Heart left ventricle (tissue), 16 donors: Measurements from ENCODE around the gene STAMBP. TPM values are rescaled to one million over a fixed set of nuclear protein-coding genes. Genes with fewer than 3 reads are reported as not detected.

Experiments used
- ATAC-seq, 4 donors: fragments of 200-7000 bp; cut with Tn5 transposase; one replicate each; pipeline ENCODE4 v1.9.1; 2020 to 2022; ENCODE audit warnings: moderate library complexity in 4 of 4, mild to moderate bottlenecking in 3 of 4, moderate number of reproducible peaks in 1 of 4
- DNase-seq, 5 donors: peaks; one replicate each; pipeline ENCODE4 v3.0.0-alpha.2; 2020
- H3K27ac ChIP-seq, 12 donors: fragments of 200-600 bp; sonication (generic) in 4 of 12; one replicate each; pipeline versions ENCODE4 v1.5.0 to v1.8.0; 2016 to 2022; ENCODE audit warnings: mild to moderate bottlenecking in 2 of 12
- H3K27me3 ChIP-seq, 9 donors: fragments of 200-600 bp; sonication (generic) in 2 of 9; one replicate each; pipeline versions ENCODE4 v1.5.1 to v1.8.0; 2016 to 2022; ENCODE audit warnings: mild to moderate bottlenecking in 3 of 9
- H3K36me3 ChIP-seq, 9 donors: fragments of 200-600 bp; sonication (generic) in 2 of 9; one replicate each; pipeline versions ENCODE4 v1.5.0 to v1.8.0; 2018 to 2022; ENCODE audit warnings: mild to moderate bottlenecking in 2 of 9
- H3K4me1 ChIP-seq, 12 donors: fragments of 200-600 bp; sonication (generic) in 4 of 12; one replicate each; pipeline versions ENCODE4 v1.5.0 to v1.8.0; 2016 to 2022; ENCODE audit warnings: mild to moderate bottlenecking in 3 of 12
- H3K4me3 ChIP-seq, 12 donors: fragments of 200-600 bp; sonication (generic) in 4 of 12; one replicate each; pipeline versions ENCODE4 v1.5.0 to v1.8.0; 2017 to 2022; ENCODE audit warnings: mild to moderate bottlenecking in 9 of 12, moderate library complexity in 4 of 12
- H3K9me3 ChIP-seq, 12 donors: fragments of 200-600 bp; sonication (generic) in 4 of 12; one replicate each; pipeline versions ENCODE4 v1.5.0 to v1.8.0; 2016 to 2022; ENCODE audit warnings: mild to moderate bottlenecking in 1 of 12
- POLR2A ChIP-seq, 2 donors: fragments of 450-650 bp; IDR thresholded peaks; one replicate each; pipeline ENCODE4 v1.6.1; 2017; ENCODE audit warnings: antibody characterized with exemption in 2 of 2, mild to moderate bottlenecking in 2 of 2, moderate library complexity in 2 of 2
- WGBS, 4 donors: extraction: QIAGEN DNeasy Blood & Tissue Kit in 2 of 4; methylation state at CpG; one replicate each; pipeline versions ENCODE4 v1.1.5 to v1.1.7; 2013 to 2018; 5-methylcytosine and 5-hydroxymethylcytosine counted together
- intact Hi-C, 10 donors: fragments of 100-400 bp; cut with DNase I; formaldehyde crosslinking; loops; one replicate each; pipeline versions ENCODE4 v1.11.1 to v1.14.2; 2022
- polyA plus RNA-seq, 2 donors: library from polyadenylated mRNA; stranded (reverse); fragments of 200-250 nt; gene quantifications; one replicate each; pipeline ENCODE4 v1.2.3, GENCODE V29; 2013
- total RNA-seq, 9 donors: library from RNA; depleted of rRNA in 2 of 9; stranded (reverse); fragments of >200 nt in 2 of 9; fragmentation: NEBNext Ultra II Directional in 3 of 9; extraction: Animal tissue kit (Norgen Biotek cat#: 25700) in 3 of 9; gene quantifications; one replicate each; pipeline versions ENCODE4 v1.1.0 to v1.2.4, GENCODE V29; 2016 to 2023
- TF ChIP-seq, protein P1 (sequence below), 12 donors: fragments of 200-600 bp; sonication (generic) in 4 of 12; IDR thresholded peaks; one replicate each; pipeline versions ENCODE4 v1.5.0 to v1.8.0; 2018 to 2022; ENCODE audit warnings: antibody characterized with exemption in 12 of 12, mild to moderate bottlenecking in 5 of 12
- donor health status: ischemic (EF 13 %, LVEDD 7.1; RV severe dilation, severe dysfunction).
- donor health status: healthy with polysubstance abuse.
- donor health status: DM: no; HTN: yes; CAD: no.
- donor health status: DM: no; HTN: no; CAD: no.
- donor health status: ischemic (EF 25% LVEDD 6.9; RV normal size, moderate dysfunction).
- donor health status: ischemic (EF 25% LVEDD 5.7; RV mildly dilated, moderate dysfunction).
- donor health status: healthy.
- donor health status: DM: yes; HTN: yes; CAD: no.
- donor health status: ischemic (EF 35%, LVEDD 5.7; RV mildly dilated, moderate dysfunction).
- donor health status: nonischemic (EF 11% LVEDD 7.7; RV severe dilation, severe dysfunction).
- donor health status: DM: yes; HTN: yes; CAD: no.
- donor health status: PGD.
- donor health status: ischemic (EF 29% LVEDD 5.4; RV normal size, mild dysfunction).
- donor health status: nonischemic (EF 23%, LVEDD 6.1; RV moderate dilation, normal function).

Gene STAMBP
- total and polyA plus RNA-seq, 11 donors = 13.2 to 38.0 (median 33.0) TPM

DNA sequence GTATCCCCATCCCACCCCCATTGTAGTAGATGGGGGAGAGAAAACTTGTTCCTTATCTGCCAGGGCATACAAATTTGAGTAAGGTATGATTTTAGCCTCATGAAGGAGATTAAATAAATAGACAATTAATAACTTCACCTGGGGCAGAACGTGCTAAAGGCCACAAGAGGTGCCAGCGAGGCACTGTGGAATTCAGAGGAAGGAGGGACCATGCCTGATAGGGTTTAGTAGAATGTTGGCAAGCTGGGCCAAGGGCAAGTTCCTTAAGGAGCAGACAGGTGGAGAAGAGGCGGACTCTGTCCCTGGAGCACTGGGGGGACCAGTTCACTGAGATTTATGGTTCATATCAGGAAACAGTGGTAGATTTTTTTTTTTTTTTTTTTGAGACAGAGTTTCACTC lies 22.5 kb downstream of the STAMBP start:
- TF ChIP-seq POLR2A (IDR thresholded peaks at IDR 0.05) = no peak
- TF ChIP-seq, protein P1, sequence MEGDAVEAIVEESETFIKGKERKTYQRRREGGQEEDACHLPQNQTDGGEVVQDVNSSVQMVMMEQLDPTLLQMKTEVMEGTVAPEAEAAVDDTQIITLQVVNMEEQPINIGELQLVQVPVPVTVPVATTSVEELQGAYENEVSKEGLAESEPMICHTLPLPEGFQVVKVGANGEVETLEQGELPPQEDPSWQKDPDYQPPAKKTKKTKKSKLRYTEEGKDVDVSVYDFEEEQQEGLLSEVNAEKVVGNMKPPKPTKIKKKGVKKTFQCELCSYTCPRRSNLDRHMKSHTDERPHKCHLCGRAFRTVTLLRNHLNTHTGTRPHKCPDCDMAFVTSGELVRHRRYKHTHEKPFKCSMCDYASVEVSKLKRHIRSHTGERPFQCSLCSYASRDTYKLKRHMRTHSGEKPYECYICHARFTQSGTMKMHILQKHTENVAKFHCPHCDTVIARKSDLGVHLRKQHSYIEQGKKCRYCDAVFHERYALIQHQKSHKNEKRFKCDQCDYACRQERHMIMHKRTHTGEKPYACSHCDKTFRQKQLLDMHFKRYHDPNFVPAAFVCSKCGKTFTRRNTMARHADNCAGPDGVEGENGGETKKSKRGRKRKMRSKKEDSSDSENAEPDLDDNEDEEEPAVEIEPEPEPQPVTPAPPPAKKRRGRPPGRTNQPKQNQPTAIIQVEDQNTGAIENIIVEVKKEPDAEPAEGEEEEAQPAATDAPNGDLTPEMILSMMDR (IDR thresholded peaks at IDR 0.05) = peak in 1 of 12 donors; percentile 8
- H3K4me3 ChIP-seq = no peak overlapping the region
- intact Hi-C loops = no loop called here
- no peak for ATAC-seq
- 83 to 90% (median 85%) methylated on average over 3 of the region's 3 CpGs for WGBS, 4 donors
- no peaks in the 10 kb centered on the region for H3K4me1 ChIP-seq
- peak overlapping the region in 1 of 12 donors; percentile 21 for H3K27ac ChIP-seq
- H3K36me3 ChIP-seq = peaks cover 2 to 99% (median 97%) of the 10 kb centered on the region in 9 donors
- H3K27me3 ChIP-seq = no peaks in the 10 kb centered on the region
- DNase-seq = no peak
- H3K9me3 ChIP-seq = no peaks in the 10 kb centered on the region

DNA sequence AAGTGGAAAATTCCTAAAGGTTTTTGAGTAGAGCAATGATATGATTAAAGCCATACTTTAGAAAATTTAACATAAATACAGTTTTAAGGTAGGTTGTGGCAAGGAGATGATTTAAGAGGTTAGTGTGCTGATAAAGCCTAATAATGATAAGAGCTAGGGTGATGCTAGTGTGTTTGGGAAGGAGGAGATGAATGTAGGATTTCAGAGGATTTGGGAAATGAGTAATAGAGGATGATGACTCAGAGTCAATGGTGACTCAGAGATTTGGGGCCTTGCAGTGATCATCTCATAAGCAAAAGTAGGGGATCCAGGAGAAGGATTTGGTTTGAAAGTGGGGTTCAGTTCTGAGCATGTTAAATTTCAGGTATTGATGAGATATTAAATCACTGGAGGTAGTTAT lies 23.3 kb downstream of the STAMBP start:
- TF ChIP-seq, protein P1 (IDR thresholded peaks at IDR 0.05) = no peak
- TF ChIP-seq POLR2A (IDR thresholded peaks at IDR 0.05) = no peak
- H3K27ac ChIP-seq = peak overlapping the region in 1 of 12 donors; percentile 38
- ATAC-seq = no peak

DNA sequence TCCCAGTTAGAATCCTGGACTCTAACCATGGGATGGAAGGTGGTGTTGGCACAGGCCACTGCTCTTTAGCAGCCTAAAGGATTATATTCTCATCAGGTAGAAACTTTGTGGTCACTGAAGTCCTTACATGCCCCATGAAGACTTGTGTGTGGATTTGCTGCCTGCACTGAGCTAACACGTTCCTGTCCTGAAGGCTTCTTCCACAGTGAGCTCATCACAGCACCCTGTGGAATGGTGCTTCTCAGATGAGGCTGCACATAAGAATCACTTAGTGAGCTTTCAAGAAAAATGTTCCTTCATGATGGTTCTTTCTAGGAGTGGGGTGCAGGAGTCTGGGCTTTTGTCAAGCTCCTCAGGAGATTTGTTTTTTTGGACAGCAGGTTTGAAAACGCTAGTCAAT lies 26.8 kb downstream of the STAMBP start:
- WGBS, 4 donors = 88 to 98% (median 91%) methylated on average over 2 of the region's 2 CpGs
- TF ChIP-seq POLR2A (IDR thresholded peaks at IDR 0.05) = no peak
- TF ChIP-seq, protein P1 (IDR thresholded peaks at IDR 0.05) = no peak
- intact Hi-C loops = no loop called here
- Histone ChIP-seq H3K36me3 (peaks cover 2 to 97% (median 95%) of the 10 kb centered on the region in 9 donors), H3K4me1 (no peaks in the 10 kb centered on the region), H3K4me3 (no peak overlapping the region), H3K27ac (no peak overlapping the region), H3K27me3 (no peaks in the 10 kb centered on the region), H3K9me3 (no peaks in the 10 kb centered on the region)
- ATAC-seq = no peak
- no peak for DNase-seq

More for the DNA sequence above, 23.3 kb downstream of the STAMBP start:
- peaks cover 2 to 99% (median 97%) of the 10 kb centered on the region in 9 donors for H3K36me3 ChIP-seq
- DNase-seq = no peak
- no peak overlapping the region for H3K4me3 ChIP-seq
- H3K27me3 ChIP-seq = no peaks in the 10 kb centered on the region
- intact Hi-C loops = no loop called here
- no peaks in the 10 kb centered on the region for H3K9me3 ChIP-seq
- no peaks in the 10 kb centered on the region for H3K4me1 ChIP-seq

DNA sequence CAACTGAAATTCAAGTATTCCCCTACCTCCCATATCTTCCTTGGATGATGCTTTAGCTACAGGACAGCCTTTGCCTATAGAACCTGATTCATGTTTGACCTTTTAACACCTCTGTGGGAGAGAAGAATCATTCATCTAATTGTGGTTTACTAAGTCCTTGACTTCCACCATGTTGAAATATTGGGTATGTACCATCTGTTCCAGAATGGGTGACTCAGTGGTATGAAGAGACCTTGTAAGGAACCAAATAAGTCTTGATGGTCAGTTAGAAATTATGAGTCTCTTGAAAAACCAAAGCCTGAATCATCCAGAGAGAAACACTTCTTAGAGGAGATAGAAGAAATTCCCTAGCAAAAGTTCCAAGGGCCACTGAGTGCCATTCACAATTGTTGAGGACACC lies 27.5 kb downstream of the STAMBP start:
- peaks cover 2 to 97% (median 95%) of the 10 kb centered on the region in 9 donors for H3K36me3 ChIP-seq
- TF ChIP-seq, protein P1 (IDR thresholded peaks at IDR 0.05) = no peak
- TF ChIP-seq POLR2A (IDR thresholded peaks at IDR 0.05) = no peak
- H3K4me1 ChIP-seq = no peaks in the 10 kb centered on the region
- intact Hi-C loops = no loop called here
- H3K27ac ChIP-seq = no peak overlapping the region
- H3K9me3 ChIP-seq = no peaks in the 10 kb centered on the region
- no peak overlapping the region for H3K4me3 ChIP-seq
- ATAC-seq (no peak), DNase-seq (no peak)
- H3K27me3 ChIP-seq = no peaks in the 10 kb centered on the region
